HG02981 (cell line): ENCODE results near the gene LATS2.

ENCODE experiments used
- ATAC-seq: cut with Tn5 transposase; IDR thresholded peaks from one replicate; pipeline ENCODE4 v1.9.1; 2021; ENCODE audit warnings: mild to moderate bottlenecking, moderate library complexity; ENCODE audit not compliant: unreplicated experiment

The LATS2 gene

GRCh38 chr13:21048901-21049698, 12.3 kb downstream of the LATS2 start:
- ATAC-seq, result no peak

- ATAC-seq, result no peak
These were observed 13.6 kb downstream of the LATS2 start for GRCh38 chr13:21047591-21048282.

DNA sequence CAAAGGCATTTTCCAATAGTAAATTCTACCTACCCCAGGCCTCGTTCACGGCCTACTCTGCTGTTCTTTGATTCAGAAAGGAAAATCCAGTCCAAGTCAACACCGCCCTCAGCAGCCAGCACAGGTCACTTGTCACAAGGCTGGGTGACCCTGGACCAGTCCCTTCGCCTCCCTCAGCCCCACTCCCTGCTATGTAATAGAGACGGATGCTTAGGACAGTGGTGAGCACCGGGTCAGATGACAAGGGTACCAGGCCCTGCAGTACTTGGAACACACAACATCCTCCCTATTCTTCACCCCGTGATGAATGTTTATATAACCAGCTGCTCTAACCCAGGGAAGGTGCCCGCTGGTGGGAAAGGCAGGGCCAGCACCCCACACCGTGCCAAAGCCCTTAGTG, 14.3 kb downstream of the LATS2 start:
- ATAC-seq, result no peak

DNA sequence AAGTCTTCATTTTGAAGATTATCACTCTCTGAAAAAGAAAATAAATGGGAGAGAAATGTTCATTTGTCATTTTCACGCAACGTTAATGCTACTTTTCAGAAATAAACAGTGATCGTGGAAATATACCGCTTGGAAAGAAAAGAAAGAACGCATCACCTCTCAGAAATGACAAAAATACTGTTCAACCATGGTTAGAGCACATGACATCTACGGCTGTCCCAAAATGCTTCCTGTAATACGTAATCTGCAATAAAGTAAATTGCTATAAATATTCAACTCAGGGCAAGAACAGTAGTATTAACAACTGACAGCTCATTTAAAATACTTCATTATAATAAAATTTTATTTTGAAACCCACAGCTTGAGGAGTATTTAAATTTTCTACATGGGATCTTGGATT, 15.2 kb downstream of the LATS2 start:
- no peak for ATAC-seq

- ATAC-seq, result no peak
These were observed 16.3 kb downstream of the LATS2 start for GRCh38 chr13:21045100-21045499.

- no peak for ATAC-seq
These were observed 17.5 kb downstream of the LATS2 start for GRCh38 chr13:21043898-21044297.

DNA sequence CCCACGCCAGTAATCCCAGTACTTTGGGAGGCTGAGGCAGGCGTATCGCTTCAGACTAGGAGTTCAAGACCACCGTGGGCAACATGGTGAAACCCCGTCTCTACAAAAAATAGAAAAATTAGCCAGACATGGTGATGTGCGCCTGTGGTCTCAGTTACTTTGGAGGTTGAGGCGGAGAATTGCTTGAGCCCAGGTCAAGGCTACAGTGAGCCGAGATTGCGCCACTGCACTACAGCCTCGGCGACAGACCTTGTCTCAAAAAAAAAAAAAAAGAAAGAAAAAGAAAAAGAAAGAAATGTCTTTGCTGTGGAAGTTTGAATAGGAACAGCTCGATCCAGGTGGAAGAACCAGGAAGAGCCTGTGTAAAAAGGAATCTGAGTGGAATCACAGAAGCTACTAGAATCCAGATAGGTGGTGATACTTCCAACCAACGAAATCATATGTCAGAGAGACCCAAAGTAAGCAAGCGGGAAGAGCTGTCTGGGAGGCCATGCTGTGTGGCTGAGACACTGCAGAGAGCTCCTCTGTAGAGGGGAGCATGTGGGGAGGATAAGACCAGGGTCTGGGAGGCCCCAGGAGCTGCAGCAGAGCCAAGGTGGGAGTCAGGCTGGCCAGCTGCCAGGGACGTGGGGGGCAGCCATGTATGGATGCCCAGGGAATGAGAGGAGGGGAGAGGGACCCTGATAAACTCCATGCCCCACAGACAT, 21.1 kb downstream of the LATS2 start:
- ATAC-seq, result no peak

- no peak for ATAC-seq
These were observed 22.1 kb downstream of the LATS2 start for GRCh38 chr13:21039097-21039800.

DNA sequence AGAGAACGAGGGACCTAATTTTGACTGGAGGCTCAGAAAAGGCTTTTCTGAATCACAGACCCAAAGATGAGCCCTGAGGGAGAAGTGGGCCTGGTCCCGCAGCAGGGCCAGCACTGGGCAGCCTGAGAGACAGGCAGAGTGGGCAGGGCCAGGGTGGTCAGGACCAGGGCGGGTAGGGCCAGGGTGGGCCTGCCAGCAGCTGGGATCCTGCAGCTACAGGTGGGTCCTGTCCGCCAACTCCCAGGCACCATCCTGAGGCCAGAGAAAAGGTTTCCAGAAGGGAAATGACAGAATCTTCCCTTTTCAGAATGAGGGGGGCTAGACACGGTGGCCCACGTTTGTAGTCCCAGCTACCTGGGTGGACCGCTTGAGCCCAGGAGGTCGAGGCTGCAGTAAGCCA, 23.7 kb downstream of the LATS2 start:
- ATAC-seq, result no peak

DNA sequence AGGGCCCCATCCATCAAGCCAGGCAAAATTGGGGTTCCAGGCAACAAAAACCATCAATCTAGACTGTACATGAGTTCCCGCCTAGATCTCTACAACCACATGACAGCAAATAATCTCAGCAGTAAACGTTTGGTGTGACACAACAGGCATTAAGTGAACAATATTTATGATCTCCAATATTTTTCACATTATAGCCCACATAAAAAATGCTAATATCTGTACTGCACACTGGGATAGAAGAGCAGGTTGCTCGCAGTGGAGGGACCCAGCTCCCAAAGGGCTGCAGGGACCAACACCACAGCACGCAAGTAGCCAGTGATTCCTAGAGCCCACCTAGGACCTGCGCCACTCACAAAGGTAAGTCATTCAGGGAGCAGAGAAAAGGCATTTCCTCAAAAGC, 25.9 kb downstream of the LATS2 start:
- ATAC-seq, result no peak

GRCh38 chr13:21034603-21035191, 26.7 kb downstream of the LATS2 start:
- no peak for ATAC-seq

DNA sequence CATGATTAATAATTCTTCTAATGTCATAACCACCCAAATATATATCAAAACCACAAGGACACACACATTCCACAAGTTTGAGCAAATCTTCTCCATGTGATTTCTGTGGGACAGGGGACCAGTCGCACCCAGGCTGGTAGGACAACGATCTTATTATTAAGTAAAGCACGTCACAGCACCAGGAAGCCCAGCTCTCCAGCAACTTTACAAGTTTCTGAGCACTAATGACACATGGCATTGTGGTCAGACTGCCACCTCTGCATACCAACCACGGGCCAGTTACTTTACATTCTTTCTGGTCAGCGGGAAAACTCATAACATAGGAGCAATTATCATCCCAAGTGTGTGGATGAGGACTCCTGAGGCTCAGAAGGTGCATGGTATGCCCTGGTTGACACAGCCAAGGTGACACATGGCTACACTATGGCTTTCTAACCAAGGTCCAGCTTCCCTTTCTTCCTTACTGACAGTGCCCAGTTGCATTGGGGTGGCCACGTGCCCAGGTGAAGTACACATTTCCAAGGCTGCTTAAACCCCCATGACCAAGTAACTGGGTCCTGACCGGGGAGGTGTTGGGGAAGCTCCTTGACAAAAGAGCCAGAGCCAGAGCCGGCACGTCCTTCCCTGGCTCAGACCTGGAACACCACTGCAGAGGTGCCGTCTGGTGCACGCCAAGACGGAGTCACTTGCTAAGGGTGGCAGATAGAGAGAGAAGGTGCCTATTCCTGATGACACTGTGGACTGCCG, 27.4 kb downstream of the LATS2 start:
- no peak for ATAC-seq

- ATAC-seq, result no peak
These were observed 28.1 kb downstream of the LATS2 start for GRCh38 chr13:21033212-21033840.

- ATAC-seq, result no peak
These were observed 28.7 kb downstream of the LATS2 start for GRCh38 chr13:21032656-21033055.

DNA sequence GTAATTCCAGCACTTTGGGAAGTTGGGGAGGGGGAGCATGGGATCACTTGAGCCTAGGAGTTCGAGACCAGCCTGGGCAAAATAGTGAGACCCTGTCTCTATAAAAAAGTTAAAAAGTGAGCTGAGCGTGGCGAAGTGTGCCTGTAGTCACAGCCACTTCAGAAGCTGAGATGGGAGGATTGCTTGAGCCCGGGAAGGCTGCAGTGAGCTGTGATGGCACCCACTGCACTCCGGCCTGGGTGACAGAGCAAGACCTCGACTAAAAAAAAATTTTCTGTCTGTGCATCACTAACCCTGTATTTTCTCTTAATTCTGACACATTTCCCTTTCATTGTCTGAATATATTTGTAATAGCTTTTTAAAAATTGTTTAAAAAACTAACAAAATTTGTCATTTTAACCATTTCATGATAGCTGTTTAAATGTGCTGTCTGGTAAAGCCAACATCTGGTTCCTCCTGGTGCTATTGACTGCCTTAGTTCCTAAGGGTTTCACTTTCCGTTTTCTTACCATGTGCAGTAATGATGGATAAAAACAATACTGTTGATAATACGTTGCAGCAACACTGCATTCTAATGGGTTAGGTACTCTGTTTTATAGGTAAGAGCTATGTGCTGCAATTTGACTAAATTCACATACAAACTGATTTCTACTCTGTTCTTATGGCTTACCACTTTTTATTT, 29.7 kb downstream of the LATS2 start:
- no peak for ATAC-seq

DNA sequence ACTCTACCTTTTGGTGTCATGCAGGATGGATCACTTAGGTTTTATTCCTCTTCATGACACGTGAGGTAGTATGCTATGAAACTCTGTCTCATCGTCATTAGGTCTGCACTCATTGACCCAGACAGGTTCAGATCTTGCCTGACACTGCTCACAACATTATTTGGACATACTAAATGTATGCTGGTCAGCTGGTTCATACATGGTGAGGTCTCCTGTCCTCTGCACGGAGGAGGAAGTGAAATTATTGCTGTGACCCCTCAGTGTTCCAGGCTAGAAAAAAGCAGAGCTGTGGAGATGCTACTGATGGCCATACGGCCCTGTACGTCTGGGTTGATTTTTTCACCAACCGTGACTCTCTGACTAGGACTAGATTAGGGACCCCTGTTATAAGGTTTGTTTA, 35.8 kb downstream of the LATS2 start:
- ATAC-seq, result no peak

DNA sequence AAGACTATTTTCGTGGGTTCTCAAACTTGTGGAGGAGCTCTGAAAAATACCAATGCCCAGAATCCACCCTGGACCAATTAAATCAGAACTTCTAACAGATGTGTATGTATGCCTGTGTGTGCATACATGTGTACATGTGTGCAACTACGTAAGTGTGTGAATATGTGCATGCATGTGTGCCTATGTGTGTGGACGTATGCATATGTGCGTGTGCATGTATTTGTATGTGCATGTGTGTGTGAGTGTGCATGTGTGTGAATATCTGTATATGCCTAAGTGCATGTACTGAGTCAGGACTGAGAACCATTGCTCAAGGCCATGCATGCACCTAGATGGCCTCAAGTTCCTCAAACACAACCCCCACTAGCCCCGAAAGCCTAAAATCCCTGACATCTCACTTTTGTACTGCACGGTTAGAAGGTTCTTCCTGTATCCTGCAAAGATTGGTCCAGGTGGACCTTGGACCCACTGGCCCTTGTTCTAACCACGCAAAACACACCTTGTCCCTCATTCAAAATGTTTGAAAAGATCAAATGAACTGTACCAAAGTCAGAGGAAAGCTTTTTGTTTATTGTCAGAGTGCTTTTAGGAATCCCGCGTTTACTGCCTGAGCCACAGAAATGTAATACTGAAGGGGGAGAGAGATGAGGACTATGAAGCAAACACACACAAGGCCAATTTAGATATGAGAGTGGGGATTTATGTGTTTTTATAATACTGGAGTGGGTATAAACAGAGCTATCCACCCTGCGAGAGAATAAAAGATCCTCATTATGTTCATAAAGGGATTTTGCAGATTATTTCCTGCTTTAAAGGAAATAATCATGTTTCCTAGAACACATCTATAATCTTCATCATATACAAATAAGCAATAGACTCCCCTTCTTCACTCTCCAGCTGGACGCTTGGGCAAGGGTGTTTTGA, 39.1 kb downstream of the LATS2 start:
- ATAC-seq, result no peak

DNA sequence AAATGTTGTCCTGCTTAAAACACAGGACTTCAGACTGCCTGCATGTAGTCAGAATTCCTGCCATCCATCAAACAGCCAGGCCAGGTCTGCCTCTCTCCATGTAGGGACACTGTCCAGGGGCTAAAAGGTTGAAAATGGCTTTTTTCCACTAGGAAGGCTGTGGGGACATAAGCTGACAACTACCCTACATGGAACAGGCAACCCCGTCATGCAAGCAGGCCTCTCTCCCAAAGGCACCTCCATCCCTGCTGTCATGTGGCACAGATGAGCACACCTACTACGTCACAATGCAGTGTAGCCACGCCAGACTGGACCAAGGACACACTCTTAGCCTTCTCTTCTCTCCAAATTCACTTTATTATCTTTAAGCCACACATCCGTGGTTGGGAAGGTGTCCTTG, 40.8 kb downstream of the LATS2 start:
- ATAC-seq, result no peak
